ENCODE measurements around the gene SIK3.

GRCh38 chr11:116796548-116796947 lies 301.7 kb downstream of the SIK3 start:
- TF ChIP-seq CTCF (conservative IDR thresholded peaks at IDR 0.05; ENCODE audit: low read depth in 2 of 2) (no peak), REST (IDR thresholded peaks at IDR 0.05; ENCODE audit: unreplicated experiment) (no peak), JUNB (IDR thresholded peaks at IDR 0.05; ENCODE audit: unreplicated experiment) (no peak), POLR2AphosphoS5 (IDR thresholded peaks at IDR 0.05; ENCODE audit: low read depth) (no peak), EZH2phosphoT487 (IDR thresholded peaks at IDR 0.05; ENCODE audit: unreplicated experiment) (no peak)

All from GM23338 (cell line).